Glomerular visceral epithelial cell (primary cell): ENCODE data around the gene PADI4.

Experiments used
- DNase-seq: peaks from one replicate; pipeline ENCODE4 v3.0.0-alpha.2; 2016; ENCODE audit errors: extremely low spot score

PADI4 gene

DNA sequence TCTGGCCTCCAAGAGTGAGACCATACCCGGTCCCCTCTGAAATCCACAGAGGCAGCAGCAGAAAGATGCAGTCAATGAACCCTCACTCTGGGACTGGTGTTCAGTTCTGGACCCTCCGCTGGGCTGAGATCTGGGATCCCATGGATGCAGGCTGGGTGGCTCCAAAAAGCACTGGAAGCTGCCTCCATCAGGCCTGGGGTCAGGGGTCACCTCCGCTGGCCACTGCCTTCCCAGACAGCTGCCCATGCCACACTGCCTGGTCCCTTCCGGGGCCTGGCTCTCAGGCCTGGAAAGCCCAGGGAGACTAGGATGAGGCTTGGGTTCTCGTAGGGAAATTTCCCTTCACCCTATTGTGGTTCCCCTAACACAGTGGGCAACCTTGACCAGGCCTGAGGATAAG, 21.4 kb upstream of the PADI4 start:
- no peak for DNase-seq

DNA sequence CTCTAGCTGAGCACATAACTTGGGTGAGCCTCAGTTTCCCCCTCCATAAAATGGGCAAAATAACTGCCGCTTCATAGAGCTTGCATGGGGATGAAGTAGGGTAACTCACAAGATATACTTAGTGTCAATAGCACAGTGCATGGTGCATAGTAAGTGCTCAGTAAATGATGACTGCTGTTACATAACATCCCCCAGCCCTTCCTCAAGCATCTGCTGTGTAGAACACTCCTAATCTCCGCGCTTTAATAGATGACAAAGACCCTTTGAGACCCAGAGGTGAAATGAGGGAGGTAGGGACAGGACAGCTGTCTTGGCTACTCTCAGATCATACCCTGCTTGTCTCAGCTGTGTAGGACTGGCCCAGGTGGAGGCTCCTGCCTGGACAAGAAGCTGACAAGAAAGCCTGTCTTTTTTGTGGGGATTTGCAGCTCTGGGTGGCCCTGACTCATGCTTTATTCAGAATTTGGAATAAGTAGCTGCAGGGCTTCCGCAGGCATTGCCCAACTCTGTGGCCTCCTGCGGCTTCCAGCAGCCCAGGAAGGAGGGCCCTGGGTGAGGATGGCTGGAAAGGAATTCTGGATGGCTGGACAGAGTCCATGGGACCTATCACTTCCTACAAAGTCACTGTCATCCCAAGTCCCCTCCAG, 20.7 kb upstream of the PADI4 start:
- DNase-seq, result peak; percentile 83

DNA sequence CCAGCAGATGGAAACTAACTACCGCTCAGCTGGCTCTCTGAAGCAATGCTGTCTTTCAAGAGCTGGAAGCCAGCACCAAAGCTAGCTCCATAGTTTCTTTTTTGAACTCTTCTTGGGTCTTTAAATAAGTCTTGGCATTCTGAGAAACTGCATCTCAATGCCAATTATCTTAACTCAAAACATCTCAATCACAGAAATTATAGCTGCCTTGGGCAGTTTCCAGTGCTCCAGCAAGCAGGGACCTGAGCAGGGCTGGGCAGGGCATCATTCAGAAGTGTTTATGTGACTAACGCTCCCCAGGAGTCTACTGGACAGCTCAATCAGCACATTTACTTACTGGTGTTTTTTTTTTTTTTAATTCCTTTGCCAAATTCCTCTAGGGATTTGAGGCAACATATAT, 18.3 kb upstream of the PADI4 start:
- DNase-seq, result no peak

DNA sequence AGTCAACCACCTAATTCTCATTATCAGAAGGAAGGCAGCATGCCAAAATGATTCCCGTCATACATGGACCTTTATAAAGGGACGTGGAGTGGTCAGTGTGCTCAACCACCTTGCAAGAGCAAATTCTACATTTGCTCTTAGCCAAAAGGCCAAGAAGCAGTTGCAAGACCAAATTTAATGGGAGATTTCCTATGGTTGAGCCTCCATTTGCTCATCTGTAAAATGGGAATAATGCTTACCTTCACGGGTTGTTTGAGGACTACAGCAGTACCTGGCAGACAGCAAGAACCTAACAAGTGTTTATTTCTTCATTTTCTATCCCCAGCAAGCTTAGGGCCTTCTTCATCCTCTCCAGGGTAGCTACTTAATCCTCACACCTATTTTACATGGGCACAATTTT, 17.4 kb upstream of the PADI4 start:
- no peak for DNase-seq

DNA sequence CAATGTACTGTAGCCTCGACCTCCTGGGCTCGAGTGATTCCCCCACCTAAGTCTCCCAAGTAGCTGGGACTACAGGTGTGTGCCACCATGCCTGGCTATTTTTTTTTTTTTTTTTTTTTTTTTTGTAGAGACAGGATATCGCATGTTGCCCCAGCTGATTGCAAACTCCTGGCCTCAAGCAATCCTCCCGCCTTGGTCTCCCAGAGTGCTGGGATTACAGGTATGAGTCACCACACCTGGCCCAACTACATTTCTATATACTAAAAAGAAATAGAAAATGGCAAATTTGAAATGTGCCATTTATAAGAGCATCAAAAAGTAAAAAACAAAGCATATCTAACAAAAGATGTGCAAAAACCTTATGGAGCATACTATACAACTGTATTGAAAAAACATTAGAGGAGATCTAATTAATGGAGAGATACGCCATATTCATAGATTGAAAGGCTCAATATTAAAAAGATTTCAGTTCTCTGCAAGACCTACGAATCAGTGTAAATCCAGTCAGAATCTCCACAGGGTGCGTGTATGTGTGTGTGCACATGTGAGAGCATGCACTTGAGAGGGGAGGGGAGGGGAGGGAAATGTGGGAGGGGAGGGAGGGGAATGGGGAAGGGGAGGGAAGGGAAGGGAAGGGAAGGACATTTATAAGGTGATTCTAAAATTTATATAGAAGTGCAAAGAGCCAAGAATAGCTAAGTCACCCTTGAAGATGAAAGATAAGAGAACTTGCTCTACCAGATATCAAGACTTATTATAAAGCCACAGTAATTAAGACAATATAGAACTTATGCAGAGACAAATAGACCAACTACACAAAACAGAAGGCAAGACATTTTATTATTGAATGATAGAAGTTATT, 15.5 kb upstream of the PADI4 start:
- no peak for DNase-seq

DNA sequence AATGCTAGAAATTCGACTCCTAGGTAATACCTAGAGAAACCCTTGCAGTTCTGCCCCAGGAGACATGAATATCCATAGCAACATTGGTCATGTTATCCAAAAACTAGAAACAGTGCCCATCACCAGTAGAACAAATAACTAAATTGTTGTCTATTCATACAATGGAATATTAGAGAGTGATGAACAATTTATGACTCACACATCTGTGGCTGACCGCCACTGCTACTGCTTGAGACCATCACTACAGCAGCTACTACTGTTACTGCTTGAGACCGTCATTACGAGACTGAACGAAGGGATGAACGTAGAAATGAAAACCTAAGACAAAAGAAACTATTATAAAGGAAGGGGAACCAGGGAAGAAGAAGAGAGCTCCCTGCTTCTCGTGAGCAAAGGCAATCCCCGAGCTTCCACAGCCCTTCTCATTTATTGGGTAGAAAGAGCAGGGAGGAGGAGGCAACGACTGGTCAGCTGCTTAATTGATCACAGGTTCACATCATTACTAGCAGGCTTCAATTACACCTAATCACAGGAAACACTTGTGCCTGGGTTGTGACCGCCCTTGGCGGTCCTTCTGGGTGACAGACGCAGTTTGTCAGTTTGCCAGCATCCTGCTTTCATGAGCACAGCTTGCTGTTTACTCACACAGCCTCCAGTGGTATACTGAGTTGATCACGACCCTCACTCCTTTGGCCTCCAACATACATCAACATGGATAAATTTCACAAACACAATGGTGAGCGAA, 14.1 kb upstream of the PADI4 start:
- DNase-seq, result no peak

- DNase-seq, result no peak
These were observed 12.7 kb upstream of the PADI4 start for GRCh38 chr1:17295292-17295691.

DNA sequence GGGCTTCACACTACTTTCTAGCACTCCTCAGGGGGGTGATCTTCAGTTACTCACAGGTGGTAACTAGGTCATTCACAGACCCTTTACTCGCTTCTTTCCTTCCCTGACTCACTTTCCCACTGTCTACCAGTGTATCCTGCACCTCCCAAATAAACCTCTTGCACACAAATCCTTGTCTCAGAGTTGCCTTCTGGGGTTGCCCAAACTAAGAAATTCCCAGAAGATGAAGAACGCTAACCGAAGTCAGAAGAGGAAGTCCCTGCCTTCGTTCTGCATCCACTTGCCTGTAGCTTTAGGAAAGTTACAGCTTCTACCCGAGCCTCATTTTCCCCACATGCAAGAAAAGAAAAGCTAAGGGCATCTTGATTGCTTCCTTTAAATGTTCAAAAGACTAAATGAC, 11.9 kb upstream of the PADI4 start:
- DNase-seq, result no peak

GRCh38 chr1:17297991-17298390, 10.0 kb upstream of the PADI4 start:
- peak; percentile 17 for DNase-seq

- DNase-seq, result no peak
These were observed 6.2 kb upstream of the PADI4 start for GRCh38 chr1:17301767-17302166.

DNA sequence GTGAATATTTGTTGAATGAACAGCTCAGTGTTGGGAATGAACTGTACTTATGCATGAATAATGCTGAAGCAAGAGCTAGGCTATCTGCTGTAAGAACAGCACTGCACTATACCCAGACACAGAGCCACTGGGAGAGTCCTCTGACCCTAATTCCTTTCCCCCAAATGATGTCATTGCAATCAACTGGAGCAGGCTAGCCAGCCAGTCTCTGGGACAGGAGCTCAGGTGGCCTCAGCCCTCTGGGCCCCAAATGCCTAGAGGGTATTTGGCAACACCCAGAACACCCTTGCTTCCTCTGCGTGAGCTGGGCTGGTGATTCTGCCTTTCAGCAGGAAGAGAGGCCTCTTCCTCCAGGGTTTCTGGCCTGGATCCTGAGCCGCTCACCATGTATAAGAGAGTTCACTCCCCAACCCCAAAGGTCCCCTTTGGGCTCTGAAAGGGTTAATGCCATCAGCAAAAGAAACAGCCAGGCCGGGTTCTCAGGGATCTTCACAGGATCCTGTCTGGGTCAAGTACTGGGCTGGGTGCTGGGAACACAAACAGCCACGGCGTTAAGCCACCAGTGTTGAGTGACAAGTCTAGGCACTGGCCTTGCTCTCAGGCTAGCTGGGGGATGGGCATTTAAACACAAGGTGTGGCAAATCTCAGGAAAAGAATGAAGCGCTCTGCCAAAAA, 3.7 kb upstream of the PADI4 start:
- no peak for DNase-seq

- DNase-seq, result no peak
These were observed 3.2 kb upstream of the PADI4 start for GRCh38 chr1:17304826-17305175.

DNA sequence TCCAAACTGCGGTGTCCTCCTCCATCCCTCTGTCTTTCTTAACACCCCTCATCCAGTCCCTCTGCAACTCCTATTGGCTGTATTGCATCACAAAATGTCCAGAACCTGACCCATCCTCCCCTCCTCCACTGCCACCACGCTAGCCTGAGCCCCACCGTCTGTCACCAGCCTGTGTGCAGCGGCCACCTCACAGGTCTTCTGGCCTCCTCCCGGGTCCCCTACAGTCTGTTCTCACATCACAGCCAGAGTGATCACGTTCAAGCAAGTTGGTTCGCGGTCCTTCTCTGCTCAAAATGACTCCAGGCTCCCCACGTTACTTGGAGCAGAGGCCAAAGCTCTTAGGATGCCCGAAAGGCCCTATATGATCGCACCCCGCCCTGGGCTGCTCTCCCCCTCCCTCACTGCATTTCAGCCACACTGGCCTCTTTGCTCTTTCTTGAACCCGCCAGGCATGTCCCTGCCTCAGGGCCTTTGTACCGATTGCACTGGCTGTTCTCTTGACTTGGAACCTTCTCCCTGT, 2.4 kb upstream of the PADI4 start:
- no peak for DNase-seq

DNA sequence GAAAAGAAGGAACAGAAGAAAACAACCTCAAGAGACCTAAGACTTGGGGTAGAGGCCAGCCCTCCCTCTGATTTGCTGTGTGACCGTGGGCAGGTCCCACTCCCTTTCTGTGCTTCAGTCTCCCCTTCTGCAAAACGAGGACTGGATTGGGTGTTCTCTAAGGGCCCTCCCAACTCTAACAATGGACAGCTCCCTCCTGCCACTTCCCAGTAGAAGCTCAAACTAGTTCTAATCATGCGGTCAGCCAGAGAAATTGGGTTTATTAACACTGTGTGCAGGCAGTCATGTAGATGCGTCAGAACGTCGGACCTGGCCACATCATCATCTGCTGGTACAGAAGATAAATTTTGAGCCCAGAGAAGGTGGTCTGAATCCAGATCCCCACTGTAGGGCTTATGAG, 1.6 kb upstream of the PADI4 start:
- DNase-seq, result no peak

GRCh38 chr1:17306921-17307320, 1.1 kb upstream of the PADI4 start:
- DNase-seq, result no peak

GRCh38 chr1:17307329-17307728, 668 bp upstream of the PADI4 start:
- no peak for DNase-seq

DNA sequence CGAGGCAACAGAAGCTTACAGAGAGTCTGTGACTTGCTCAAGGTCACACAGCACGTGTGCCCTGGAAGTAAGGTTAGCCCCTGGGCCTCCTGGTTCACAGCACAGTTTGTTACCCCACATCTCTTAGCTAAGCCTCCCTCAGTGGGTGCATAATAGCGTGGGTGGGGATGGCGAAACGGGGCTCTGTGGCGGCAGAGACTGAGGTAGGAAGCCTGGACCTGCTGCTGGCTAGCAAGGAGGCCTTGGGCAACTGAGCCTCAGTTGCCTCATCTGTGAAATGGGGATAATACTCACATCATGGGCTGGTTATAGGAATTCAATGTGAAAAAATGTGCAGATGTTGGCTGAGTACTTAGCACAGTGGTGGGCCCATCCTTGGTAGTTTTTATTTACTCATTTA, 596 bp downstream of the PADI4 start:
- DNase-seq, result no peak

GRCh38 chr1:17309426-17310067, 1.6 kb downstream of the PADI4 start:
- DNase-seq, result no peak

- no peak for DNase-seq
These were observed 2.2 kb downstream of the PADI4 start for GRCh38 chr1:17310068-17310640.

DNA sequence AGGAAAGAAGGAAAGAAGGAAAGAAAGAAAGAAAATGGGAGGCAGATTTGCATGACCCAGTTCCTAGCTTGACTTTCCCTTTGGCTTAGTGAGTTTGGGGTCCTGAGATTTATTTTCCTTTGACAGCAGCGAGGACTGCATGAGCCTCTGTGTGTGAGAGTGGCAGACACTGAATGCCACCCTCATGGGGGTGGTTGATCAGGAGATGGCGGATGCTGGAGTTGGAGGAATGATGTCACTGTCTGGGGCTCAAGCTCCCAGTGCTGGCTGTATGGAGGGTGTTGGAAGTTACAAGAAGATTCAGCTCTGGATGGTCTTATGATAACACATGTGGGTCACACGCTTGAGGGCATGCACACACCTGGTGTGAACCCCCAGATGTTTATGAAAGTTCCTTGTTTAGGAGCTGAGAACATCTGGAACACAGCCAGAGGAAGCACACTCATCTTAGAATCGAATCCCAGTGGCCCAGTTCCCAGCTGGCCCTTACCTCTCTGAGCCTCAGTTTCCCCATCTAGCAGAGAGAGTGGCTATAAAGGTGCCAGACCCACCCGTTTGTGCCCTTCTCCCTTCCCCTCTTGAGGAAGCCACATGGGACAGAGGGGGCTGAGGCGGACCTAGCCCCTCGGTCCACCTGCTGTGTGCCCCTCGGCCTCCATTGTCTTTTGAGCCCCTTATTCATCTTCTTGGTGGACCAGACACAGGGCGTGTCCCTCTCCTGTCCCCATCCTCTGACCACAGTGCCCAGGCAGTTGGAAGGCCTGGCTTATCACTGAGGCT, 5.7 kb downstream of the PADI4 start:
- no peak for DNase-seq
